Skin of body (tissue), 2 donors: ENCODE measurements around the gene CAB39. TPM values are rescaled to one million over a fixed set of nuclear protein-coding genes. Genes with fewer than 3 reads are reported as not detected.

Experiments
- DNase-seq: peaks from one replicate; lab custom pipeline; 2025; lab: John Stamatoyannopoulos, UW
- total RNA-seq: library from RNA; depleted of rRNA; stranded (reverse); fragments of >200 nt; gene quantifications from one replicate; pipeline ENCODE4 v1.2.3, GENCODE V29; 2014

The CAB39 gene
- total RNA-seq, 1 donor from 2014 or later = 63.2 TPM

DNA sequence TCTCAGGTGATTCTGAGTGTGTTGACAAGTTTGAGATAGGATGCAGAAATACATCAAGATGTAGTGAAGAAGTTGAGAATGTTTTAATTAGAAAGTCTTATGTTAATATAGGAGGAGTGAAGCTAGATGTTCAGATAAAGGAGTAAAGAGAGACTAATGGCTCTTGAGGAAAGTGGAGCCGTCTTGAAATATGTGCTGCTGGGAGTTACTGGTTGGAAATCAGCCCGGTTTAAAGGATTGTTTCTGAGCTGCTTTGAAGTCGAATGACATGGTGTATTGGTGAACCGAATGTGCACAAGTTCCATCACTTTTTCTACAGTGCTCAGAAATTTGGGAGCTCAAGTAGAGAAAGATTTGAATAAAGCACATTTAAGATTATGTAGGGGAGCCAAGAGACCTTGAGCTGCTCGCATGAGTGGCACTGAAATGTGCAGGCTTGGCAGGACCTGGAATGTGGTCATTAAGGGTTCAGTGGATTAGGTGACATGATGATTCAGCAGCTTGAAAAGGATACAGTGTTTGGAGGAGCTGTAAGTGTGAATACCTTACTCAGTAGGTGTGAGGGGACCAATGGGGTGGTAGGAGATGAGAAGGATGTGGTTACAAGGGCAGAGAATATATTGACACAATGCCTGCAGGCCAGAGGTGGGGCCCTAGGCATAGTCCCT, 68.6 kb downstream of the CAB39 start:
- DNase-seq = no peak

DNA sequence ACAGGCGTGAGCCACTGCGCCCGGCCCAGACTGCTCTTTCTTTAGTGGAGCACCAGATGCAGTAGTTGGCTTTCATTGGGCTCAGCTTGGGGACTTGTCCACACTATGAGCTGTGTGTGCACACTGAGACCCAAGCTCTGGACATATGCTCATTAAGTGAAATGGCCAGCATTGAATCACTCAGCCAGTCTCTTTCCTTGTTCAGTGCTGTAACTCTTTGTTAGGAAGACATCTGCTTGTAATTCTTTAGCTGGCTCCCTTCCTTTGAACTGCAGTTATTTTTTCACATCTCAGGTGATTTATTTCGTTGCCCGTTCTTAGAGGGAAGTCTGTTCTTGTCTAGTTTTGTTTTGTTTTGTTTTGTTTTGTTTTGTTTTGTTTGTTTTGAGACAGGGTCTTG, 70.5 kb downstream of the CAB39 start:
- DNase-seq = no peak

DNA sequence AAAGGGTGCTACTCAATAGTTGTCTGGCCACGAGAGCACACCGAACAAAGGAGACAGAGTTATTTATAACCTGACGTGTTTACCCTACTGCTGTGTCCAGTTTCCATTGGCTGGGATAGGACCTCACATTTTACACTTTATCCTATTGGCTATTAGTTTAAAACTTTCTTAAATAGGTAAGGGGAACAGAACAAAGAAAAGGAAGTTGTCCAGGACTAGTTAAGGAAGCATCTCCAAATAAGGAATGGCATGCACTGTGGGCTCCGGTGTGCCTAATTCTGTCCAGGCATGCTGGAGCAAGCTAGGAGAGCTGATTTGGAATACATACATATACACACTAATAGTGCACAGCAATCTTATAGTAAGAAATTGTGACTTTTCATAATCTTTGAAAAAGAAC, 72.2 kb downstream of the CAB39 start:
- no peak for DNase-seq

DNA sequence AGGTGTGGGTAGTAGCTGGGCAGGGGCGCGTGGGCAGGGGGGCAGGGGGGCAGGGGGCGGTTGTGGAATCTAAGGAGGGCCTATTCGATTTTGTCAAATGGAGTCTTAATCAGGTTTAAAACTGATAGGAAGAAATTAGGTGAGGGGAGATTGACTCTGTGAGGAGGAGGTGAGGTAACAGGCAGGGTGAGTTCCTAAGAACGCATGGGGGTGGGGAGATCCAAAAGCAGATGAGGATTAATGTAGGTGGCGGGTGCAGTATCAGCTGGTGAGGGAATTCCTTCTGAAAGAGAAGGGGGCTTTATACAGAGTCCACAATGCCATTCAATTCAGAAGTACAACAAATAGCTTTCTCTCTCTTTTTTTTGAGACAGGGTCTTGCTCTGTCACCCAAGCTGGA, 72.7 kb downstream of the CAB39 start:
- DNase-seq = no peak

DNA sequence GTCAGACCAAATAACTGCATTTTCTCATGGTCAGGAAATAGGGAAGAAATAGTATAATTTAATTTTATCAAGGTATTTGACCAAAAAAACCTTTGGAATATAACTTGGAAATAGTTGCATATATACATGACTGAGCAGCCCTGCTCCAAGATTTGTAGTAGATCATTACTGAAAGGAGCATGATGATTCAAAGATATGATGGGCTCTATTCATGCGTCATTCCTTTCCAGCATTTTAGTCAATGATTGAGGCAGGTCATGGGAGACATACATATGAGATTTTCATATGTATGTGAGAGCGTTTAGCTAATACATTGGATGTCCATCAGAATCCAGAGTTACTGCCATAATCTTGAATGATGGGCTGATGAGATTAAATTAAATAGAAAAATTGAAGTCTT, 74.5 kb downstream of the CAB39 start:
- no peak for DNase-seq

DNA sequence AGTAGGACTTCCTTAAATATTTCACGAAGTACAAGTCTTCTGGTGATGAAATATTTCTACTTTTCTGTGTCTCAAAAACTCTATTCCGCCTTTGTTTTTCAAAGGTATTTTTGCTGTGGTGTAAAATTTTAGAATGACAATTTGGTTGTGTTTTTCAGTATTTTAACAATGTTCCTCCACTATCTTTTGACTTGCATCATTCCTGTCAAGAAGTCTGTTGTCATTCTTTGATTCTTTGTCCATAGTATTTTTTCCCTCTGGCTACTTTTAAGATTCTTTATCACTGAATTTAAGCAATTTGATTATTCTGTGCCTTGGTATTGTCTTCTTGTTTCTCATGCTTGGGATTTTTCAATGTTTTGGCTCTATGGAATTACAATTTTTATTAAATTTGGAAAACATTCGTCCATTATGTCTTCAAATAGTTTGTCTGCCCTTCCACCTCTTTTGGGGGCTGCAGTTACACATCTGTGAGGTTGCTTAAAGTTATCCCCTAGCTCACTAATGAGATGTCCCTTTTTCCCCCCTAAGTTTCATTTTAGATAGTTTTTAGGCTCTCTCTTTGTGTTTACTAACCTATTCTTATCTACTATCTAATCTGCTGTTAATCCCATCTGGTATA, 76.0 kb downstream of the CAB39 start:
- no peak for DNase-seq

DNA sequence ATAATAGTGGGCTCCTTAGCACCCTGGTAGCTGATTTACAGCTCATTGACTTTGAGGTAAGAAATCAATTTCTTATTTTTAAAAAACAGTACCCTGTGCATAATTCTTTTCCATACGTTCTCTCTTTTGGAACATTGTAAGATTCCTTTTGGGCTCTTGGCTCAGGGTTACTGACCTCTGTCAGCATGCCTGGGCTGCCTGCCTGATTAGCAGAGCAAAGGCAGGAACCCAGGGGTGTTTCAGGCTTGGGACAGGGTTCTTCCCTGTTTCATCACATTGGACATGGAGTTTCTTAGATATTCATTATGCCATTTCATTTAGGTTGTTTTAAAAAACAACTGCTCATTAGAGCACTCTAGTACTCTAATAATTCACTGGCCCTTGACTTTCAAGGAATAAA, 78.3 kb downstream of the CAB39 start:
- no peak for DNase-seq

DNA sequence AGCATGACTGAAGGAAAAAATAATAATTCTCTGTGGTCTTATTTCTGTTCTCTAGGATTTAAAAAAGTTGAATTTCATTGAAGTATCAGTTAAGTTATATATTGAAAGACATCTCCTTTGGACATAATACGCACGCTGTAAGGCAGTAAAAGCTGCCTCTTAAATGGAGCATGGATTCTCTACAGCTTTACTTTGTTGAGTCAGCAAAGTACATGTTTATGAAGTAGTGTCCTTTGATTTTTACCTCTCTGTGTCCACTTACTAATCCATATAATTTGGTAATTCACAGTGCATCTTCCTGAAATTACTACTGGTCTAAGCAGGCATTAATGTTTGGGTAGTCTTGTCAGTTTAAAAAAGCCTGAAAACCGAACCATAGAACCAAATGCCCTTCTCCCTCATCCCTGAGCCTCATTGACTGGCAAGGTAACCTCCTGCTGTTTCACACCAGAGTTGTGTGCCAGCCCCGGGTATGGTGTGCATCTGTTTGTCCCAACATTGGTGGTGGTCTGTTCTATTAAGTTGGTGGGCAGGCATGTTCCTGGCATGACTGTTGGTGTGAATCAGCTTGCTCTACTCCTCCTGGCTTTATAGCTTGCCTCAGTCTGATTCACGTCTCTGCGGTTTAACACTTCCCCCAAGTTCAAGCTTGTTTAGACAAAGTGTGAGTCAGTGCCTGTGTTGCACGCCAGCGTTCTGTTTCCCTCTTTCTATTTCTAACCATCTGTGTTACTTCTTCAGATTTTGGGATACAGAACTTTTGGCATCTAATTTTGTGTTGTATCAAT, 81.1 kb downstream of the CAB39 start:
- no peak for DNase-seq

DNA sequence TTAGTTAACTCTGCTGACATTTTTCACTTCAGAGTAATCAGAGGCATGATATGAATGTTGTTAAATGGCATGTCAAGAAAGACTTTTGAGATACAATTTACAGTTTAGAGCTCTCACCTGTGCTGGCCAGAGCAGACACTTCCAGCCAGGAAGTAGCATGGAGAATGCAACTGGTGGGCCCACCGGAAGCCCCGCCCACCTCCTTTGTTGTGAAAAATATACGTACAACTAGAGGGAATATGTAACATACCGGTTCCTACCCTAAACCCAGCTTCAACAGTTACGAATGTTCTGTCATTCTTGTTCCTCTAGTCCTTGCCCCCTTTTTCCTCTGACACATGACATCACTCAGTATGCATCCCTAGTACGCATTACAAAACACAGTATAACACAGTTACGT, 81.9 kb downstream of the CAB39 start:
- no peak for DNase-seq

DNA sequence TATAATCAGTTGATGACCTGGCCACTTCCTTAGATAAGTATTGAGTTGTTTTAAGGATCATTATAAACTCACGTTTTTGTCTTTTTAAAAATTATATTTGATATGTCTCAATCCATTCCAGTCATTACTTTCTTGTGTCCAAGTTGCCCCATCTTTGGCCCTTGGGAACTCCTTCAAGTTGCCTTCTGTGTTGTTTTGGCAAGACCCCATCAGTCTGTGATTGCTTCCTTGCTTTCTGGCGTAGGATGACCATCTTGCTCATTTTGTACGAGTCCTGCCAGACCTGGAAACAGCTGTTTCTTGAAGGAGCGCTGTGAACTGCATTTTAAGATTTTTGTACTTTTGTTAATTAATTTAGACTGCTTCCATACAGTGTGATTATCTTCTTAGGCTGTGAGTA, 83.2 kb downstream of the CAB39 start:
- DNase-seq = no peak

DNA sequence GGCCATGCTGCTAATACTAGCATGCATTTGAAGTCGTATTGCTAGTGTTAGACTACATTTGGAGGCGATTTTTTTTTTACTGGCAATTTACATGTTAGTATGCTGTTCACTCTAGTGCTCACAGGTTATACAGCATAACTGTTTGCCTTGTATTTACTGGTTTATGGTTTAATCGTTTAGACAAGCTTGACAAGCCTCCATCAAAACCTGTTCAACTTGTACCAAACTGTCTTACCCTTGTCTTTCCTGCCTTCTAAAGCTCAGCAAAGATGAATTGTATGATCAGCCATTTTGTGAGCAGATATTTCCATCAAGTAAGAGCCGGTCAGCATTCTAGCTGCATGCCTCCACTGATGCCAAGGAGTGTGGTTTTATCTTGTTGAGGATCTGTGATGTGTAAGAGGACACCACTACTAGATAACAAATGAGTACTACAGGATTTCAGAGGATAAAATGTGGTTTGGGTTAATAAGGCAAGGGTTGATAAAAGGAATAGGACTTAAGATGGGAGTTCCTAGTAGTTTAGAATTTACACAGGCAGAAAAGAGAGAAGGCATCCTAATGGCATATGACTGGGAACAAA, 83.7 kb downstream of the CAB39 start:
- DNase-seq = no peak

DNA sequence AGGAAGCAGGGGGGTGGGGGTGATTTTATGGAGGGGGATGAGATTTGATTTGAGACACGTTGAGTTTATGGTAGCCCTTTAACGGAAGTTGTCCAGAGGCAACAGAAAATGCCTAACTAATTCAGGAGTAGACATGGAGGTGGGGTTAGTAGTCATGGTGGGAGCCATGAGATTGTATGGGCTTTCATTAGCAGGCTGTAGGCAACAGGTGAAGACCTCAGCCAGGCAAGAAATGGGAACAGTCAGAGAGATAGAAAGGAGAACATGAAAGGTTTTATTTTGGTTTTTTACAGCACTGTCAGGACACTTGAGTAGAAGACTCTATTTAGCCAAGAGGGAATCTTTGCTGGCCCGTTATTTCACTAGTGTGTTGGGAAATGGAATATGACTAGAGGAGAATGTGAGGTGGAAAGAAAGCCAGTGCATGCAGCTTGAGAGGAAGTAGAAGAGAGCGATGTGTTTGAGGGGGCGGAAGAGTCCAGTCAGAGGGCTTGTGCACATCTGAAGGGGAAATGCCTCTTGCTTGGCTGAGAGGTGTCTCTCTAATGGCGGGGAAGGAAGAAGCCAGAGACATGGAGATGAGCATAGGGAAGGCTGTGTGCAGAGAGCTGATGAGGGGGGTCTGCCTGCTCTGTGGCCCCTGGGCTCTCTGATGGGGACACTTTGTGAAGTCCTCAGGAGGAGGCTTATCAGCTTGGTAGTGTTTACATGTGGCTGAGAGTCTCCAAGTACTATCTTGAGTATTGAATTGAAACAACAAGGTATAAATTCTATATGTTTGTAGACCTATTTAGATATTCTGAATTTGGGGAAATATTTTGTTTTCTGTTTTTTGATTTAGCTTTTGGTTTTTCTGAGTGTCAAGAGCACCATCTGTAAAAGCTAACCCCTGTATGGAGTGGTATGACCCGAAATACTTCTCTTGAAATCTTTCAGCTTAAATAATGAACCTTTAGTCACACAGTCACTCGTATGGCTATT, 85.2 kb downstream of the CAB39 start:
- DNase-seq = no peak

DNA sequence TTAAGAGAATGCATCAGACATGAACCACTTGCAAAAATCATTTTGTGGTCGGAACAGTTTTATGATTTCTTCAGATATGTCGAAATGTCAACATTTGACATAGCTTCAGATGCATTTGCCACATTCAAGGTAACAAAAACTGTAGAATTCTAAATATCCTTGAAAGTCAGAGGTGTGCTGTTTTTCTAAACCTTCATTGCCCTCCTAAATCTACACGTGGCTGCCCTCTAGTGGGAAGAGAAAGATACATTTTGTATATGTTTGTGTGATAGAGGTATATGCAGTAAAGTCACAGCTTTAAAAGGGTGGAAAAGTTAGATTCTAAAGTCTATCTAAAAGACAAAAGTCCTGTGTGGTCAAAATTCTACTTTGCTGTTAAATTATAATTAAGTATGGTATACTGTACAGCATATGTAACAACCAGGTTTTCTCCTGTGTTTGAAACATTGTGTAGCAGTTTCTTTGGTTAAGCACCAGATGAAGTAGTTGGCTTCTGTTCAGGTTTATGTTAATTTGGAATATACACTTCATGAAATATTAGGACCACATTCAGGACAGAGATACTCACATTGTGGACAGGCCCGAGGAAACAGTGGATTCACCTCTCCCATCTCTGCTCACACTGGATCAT, 86.2 kb downstream of the CAB39 start:
- DNase-seq = no peak

DNA sequence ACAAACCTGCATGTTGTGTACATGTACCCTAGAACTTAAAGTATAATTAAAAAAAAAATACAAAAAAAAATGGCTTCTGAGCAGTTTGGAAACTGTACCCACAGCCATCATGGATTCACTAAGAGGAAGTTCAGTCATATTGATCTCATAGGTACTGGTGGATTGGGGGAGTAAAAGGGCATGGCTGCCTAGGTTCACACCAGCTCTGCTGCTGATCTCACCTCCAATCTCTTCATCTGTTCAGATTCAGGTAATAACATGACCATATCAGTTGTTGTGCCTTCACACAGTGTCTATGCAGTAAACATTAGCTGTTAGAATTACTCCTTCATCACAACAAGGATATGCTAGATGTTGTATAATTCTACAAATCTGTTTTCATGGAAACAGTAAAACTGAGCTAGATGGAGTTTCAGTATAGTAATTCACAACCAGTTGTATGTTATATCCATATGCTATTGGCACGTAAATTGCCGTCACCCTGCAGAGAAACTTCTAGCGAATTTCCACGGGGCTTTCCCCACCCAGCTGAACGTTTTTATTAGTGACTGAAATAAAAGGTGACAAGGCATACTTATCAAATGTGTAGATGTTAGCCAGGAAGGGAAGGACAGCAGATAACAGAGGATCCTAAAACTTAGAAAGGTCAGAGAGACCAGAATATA, 92.8 kb downstream of the CAB39 start:
- DNase-seq = no peak

DNA sequence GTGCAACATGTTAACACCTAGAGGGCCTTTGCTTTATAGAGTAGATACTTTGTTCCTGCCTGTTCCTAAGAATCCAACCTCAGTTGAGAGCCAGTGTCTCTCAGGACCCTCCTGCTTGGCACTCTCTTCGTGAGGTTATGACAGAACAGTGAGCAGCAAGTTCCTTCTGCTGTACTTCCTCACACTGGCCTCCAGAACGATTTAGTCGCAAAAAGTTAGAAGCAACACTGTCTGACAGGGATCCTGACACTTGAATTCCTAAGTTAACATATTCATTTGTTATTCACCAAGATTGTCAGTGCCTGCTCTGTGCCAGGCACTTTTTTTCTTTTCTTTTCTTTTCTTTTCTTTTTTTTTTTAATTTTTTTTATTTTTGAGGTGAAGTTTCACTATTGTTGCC, 95.1 kb downstream of the CAB39 start:
- no peak for DNase-seq

DNA sequence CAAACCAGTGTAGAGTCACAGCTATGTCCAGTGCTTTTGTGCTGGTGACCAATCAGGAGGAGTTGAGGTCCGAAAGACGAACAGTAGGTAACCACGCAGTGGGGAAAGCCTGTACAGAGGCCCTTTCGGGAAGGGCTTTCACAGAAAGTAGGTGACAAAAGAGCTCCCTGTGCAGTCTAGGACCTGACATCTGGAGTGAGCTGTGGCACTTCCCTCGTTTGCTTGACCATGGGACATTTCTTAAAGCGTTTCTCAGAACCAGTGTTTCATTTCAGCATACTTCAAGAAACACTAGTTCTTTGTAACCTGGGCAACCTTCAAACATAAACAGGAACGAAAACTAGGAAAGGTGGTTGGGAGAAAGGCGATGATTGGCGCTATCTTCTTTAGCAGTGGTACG, 96.4 kb downstream of the CAB39 start:
- DNase-seq = no peak

DNA sequence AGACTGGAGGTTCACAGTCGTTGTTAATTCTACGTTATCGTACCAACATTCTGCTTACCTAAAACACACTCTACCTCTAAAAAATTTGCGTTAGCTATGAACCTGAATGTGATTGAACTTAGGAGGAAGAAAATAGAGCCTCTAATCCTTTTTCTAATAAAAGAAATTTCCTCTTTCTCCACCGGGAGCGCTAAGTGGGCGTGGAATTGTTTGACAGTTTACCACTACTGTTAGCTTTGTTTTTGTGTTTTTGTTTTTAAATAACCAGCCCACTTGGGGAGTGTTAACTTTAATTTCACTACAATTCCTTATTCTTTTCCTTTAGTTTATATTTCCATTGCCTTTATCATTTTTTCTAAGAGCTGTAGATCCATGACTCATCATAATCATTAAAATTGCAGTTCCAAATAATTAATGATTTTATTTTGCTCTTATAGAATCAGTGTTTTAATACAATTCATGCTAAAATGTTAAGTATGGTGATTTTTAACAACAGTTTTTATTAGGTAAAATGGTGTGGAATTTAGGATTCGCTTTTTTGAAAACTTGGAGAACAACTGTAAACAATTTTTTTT, 97.1 kb downstream of the CAB39 start:
- DNase-seq = no peak

DNA sequence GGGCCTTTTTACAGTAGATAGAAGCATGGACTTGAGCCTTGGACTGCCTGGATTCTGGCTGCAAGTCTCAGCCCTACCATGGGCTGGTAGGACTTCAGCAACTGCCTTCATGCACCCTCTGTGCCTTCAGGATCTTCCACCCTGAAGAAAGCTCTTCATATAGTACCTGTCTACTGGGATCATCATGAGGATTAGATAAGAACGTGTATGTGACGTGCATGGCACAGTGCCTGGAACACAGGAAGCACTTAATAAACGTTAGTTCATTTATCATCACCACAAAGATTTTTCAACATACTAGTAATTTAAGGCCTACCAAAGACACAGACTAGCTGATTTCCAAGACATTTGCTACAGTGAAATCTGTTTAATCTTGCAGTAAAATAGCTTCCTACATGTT, 98.9 kb downstream of the CAB39 start:
- DNase-seq = no peak

DNA sequence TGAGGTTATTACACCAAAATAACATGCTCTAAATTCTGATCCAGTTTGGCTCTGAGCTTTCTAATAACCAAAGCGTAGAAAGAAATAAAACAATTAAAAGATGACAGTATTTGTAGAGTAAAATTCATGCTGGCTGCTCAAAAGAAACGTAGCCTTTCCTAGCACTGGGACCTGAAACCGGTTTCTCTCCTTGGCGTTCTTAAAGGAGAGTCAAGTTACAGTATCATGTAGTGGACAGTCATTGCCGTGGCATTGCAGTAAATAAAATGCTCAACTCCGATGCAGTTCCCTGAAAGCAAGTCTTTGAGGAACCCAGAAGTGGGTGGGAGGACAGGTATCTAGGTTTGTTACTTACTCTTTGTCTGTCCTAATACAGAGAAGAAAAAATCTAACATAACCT, 99.4 kb downstream of the CAB39 start:
- DNase-seq = no peak

DNA sequence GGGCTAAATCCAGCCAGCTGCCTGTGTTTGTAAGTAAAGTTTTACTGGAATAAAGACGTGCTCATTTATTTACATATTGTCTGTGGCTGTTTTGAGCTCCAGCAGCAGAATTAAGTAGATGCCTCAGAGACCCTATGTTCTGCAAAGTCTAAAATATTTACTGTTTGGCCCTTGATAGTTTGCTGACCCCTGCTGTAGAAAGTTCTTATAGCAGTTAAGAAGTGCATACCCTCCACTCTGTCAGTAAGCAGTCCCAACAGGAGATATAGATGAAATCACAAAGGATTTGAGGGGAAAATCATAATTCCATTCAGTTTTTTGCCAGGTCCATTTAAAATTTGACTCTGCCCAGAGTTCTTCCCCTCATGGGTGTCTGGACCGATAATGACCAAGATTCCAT, 102.0 kb downstream of the CAB39 start:
- DNase-seq = no peak
